Measurements from ENCODE around the gene MVD. TPM values are rescaled to one million over a fixed set of nuclear protein-coding genes. Genes with fewer than 3 reads are reported as not detected.
"Not testable (repeated sequence)": the region's sequence is repeated elsewhere in the genome, so short reads cannot be mapped to it uniquely, and the experiment has no call there.

MVD gene
- total RNA-seq, 4 donors from 2014 or later = 27.0 to 32.4 (median 29.3) TPM

GRCh38 chr16:88613293-88613692 lies 49.6 kb downstream of the MVD start:
- Histone ChIP-seq H3K27ac (replicated peaks in 1 of 4) (no peak overlapping the region), H3K27me3 (no peaks in the 10 kb centered on the region), H3K4me1 (peaks cover 0 to 17% (median 10%) of the 10 kb centered on the region in 4 donors), H3K4me3 (no peak overlapping the region), H3K9me3 (no peaks in the 10 kb centered on the region), H3K36me3 (peaks cover 28 to 87% (median 67%) of the 10 kb centered on the region in 4 donors)
- intact Hi-C loops (cut with DNase I) = no loop called here
- no peak for DNase-seq (ENCODE audit: extremely low spot score)
- WGBS = 77% methylated on average over 10 of the region's 10 CpGs
- TF ChIP-seq POLR2AphosphoS5 (IDR thresholded peaks at IDR 0.05) = no peak
- no peak for TF ChIP-seq EP300 (IDR thresholded peaks at IDR 0.05)
- TF ChIP-seq POLR2A (IDR thresholded peaks at IDR 0.05; ENCODE audit: low read depth) = no peak
- TF ChIP-seq CTCF (IDR thresholded peaks at IDR 0.05) = no peak

- WGBS = 75% methylated on average over 49 of the region's 49 CpGs
- intact Hi-C loops (cut with DNase I) = no loop called here
- no peak for TF ChIP-seq CTCF (IDR thresholded peaks at IDR 0.05)
- Histone ChIP-seq H3K27ac (replicated peaks in 1 of 4) (no peak overlapping the region), H3K27me3 (no peaks in the 10 kb centered on the region), H3K4me1 (peaks cover 0 to 13% (median 7%) of the 10 kb centered on the region in 4 donors), H3K36me3 (peaks cover 29 to 92% (median 68%) of the 10 kb centered on the region in 4 donors), H3K9me3 (no peaks in the 10 kb centered on the region), H3K4me3 (no peak overlapping the region)
- DNase-seq (ENCODE audit: extremely low spot score) = no peak
These were observed 51.7 kb downstream of the MVD start for GRCh38 chr16:88610909-88611812.

- TF ChIP-seq EP300 (IDR thresholded peaks at IDR 0.05) = no peak
- Histone ChIP-seq H3K27me3 (no peaks in the 10 kb centered on the region), H3K4me3 (no peak overlapping the region), H3K36me3 (peaks cover 35 to 92% (median 79%) of the 10 kb centered on the region in 4 donors), H3K4me1 (peaks cover 0 to 6% (median 3%) of the 10 kb centered on the region in 4 donors), H3K27ac (replicated peaks in 1 of 4) (no peak overlapping the region), H3K9me3 (no peaks in the 10 kb centered on the region)
- WGBS = 91% methylated on average over 6 of the region's 6 CpGs
- no peak for DNase-seq (ENCODE audit: extremely low spot score)
- intact Hi-C loops (cut with DNase I) = no loop called here
These were observed 52.8 kb downstream of the MVD start for GRCh38 chr16:88610080-88610479.

GRCh38 chr16:88609426-88609825 lies 53.5 kb downstream of the MVD start:
- H3K27ac ChIP-seq (replicated peaks in 1 of 4); H3K9me3 ChIP-seq; H3K4me1 ChIP-seq; H3K4me3 ChIP-seq; intact Hi-C loops (cut with DNase I); H3K27me3 ChIP-seq; DNase-seq (ENCODE audit: extremely low spot score): not testable (repeated sequence)
- 85% methylated on average over 8 of the region's 8 CpGs for WGBS
- peaks cover 35 to 95% (median 82%) of the 10 kb centered on the region in 4 donors for H3K36me3 ChIP-seq

GRCh38 chr16:88608076-88608475 lies 54.8 kb downstream of the MVD start:
- intact Hi-C loops (cut with DNase I) = no loop called here
- TF ChIP-seq EP300 (IDR thresholded peaks at IDR 0.05) (no peak), CTCF (IDR thresholded peaks at IDR 0.05) (no peak), POLR2AphosphoS5 (IDR thresholded peaks at IDR 0.05) (no peak), POLR2A (IDR thresholded peaks at IDR 0.05; ENCODE audit: low read depth) (no peak)

More at GRCh38 chr16:88608076-88608475, 54.8 kb downstream of the MVD start:
- Histone ChIP-seq H3K4me1 (no peaks in the 10 kb centered on the region), H3K27me3 (no peaks in the 10 kb centered on the region), H3K9me3 (no peaks in the 10 kb centered on the region), H3K27ac (replicated peaks in 1 of 4) (no peak overlapping the region), H3K36me3 (peaks cover 35 to 96% (median 77%) of the 10 kb centered on the region in 4 donors), H3K4me3 (no peak overlapping the region)
- DNase-seq (ENCODE audit: extremely low spot score) = no peak
- 85% methylated on average over 6 of the region's 6 CpGs for WGBS
